NCI-H345 treated with DMSO at 0.1 percent for 48 hours (cell line): ENCODE measurements around the gene SLC8B1.

ENCODE experiments used
- DNase-seq: peaks from one replicate; lab custom pipeline; 2025; ENCODE audit not compliant: unreplicated experiment; lab: John Stamatoyannopoulos, UW

The SLC8B1 gene

GRCh38 chr12:113271853-113272561 is 62.9 kb downstream of the SLC8B1 start:
- no peak for DNase-seq

GRCh38 chr12:113271466-113271852 is 63.5 kb downstream of the SLC8B1 start:
- DNase-seq: no peak

- no peak for DNase-seq
These were observed 64.2 kb downstream of the SLC8B1 start for GRCh38 chr12:113270709-113271009.

GRCh38 chr12:113269257-113269943 is 65.5 kb downstream of the SLC8B1 start:
- no peak for DNase-seq

GRCh38 chr12:113268621-113269020 is 66.3 kb downstream of the SLC8B1 start:
- no peak for DNase-seq

GRCh38 chr12:113268136-113268535 is 66.8 kb downstream of the SLC8B1 start:
- no peak for DNase-seq

- no peak for DNase-seq
These were observed 67.3 kb downstream of the SLC8B1 start for GRCh38 chr12:113267621-113268020.

GRCh38 chr12:113266106-113266895 is 68.6 kb downstream of the SLC8B1 start:
- DNase-seq: no peak

- DNase-seq: no peak
These were observed 71.4 kb downstream of the SLC8B1 start for GRCh38 chr12:113263431-113263963.

GRCh38 chr12:113262710-113263109 is 72.2 kb downstream of the SLC8B1 start:
- no peak for DNase-seq

GRCh38 chr12:113261847-113262470 is 73.0 kb downstream of the SLC8B1 start:
- DNase-seq: no peak

- DNase-seq: no peak
These were observed 74.1 kb downstream of the SLC8B1 start for GRCh38 chr12:113260636-113261300.

- DNase-seq: peak; percentile 23
These were observed 74.8 kb downstream of the SLC8B1 start for GRCh38 chr12:113260127-113260526.

- no peak for DNase-seq
These were observed 77.3 kb downstream of the SLC8B1 start for GRCh38 chr12:113257564-113257963.

GRCh38 chr12:113254298-113254697 is 80.6 kb downstream of the SLC8B1 start:
- DNase-seq: no peak

GRCh38 chr12:113253532-113254285 is 81.2 kb downstream of the SLC8B1 start:
- no peak for DNase-seq

- no peak for DNase-seq
These were observed 82.4 kb downstream of the SLC8B1 start for GRCh38 chr12:113252494-113252893.

- no peak for DNase-seq
These were observed 83.4 kb downstream of the SLC8B1 start for GRCh38 chr12:113251404-113252070.

GRCh38 chr12:113250045-113250444 is 84.9 kb downstream of the SLC8B1 start:
- DNase-seq: no peak

GRCh38 chr12:113249546-113249945 is 85.4 kb downstream of the SLC8B1 start:
- DNase-seq: no peak
